ENCODE data around the gene SFSWAP. TPM values are rescaled to one million over a fixed set of nuclear protein-coding genes. Genes with fewer than 3 reads are reported as not detected.

SFSWAP gene
- total RNA-seq, 1 experiment from 2014 or later: 48.1 TPM

DNA sequence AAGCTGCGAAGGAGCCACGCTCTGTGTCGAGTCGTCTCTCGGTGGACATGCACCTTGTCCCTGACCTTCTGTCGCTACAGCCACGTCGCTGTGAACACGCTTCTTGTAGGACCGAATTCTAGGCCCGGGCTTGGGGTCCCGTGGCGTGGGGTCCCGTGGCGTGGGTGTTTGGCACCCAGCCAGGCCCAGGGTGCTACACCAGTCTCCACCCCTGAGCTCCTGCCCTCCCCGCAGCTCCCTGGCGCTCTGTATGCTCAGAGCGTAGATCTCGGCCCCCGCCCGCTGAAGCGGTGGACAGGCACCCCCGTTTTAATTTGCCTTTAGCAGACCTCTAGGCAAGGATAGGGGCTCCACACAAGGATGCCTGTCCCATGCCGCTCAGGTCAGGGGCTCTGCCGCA is 133.8 kb downstream of the SFSWAP start:
- Histone ChIP-seq H2BK5ac (ENCODE audit: insufficient read length, low read length) (no peak overlapping the region), H2BK12ac (ENCODE audit: insufficient read length, low read depth, low read length) (no peak overlapping the region), H3K27me3 (ENCODE audit: insufficient read depth, low read length) (no peaks in the 10 kb centered on the region), H3K4me1 (ENCODE audit: insufficient read depth, low read length) (no peaks in the 10 kb centered on the region), H3K9me3 (ENCODE audit: control insufficient read depth, low read depth, low read length) (no peaks in the 10 kb centered on the region), H3K56ac (ENCODE audit: insufficient read length, low read depth, low read length) (no peak overlapping the region), H4K8ac (replicated peaks; ENCODE audit: insufficient read length, low read depth, low read length) (no peak overlapping the region), H3K27ac (ENCODE audit: insufficient read length, low read depth, low read length) (no peak overlapping the region), H3K9ac (ENCODE audit: extremely low read depth, insufficient read length, low read length) (no peak overlapping the region), H3K4me2 (ENCODE audit: insufficient read depth, insufficient read length, low read length) (no peak overlapping the region), H2BK120ac (ENCODE audit: low read depth, low read length, poor library complexity, severe bottlenecking) (no peak overlapping the region), H3T11ph (ENCODE audit: low read length) (no peak overlapping the region), H3K23me2 (ENCODE audit: insufficient read length, low read depth, low read length, poor library complexity, severe bottlenecking) (no peaks in the 10 kb centered on the region), H3K79me1 (ENCODE audit: insufficient read depth, low read depth, low read length, poor library complexity, severe bottlenecking) (no peaks in the 10 kb centered on the region), H2AK5ac (ENCODE audit: insufficient read length, low read length) (no peak overlapping the region), H3K23ac (ENCODE audit: insufficient read length, low read depth, low read length) (no peak overlapping the region), H3K79me2 (ENCODE audit: insufficient read depth, low read length) (no peaks in the 10 kb centered on the region), H2BK15ac (ENCODE audit: low read depth, low read length) (no peak overlapping the region), H2BK20ac (ENCODE audit: low read depth, low read length, poor library complexity, severe bottlenecking) (no peak overlapping the region), H4K20me1 (ENCODE audit: control insufficient read depth, insufficient read depth, insufficient read length) (no peaks in the 10 kb centered on the region), H3K14ac (ENCODE audit: insufficient read depth, low read length) (no peak overlapping the region), H4K5ac (ENCODE audit: insufficient read length, low read depth, low read length) (no peak overlapping the region), H3K18ac (ENCODE audit: insufficient read length, low read depth, low read length) (no peak overlapping the region), H3K4ac (ENCODE audit: low read depth, low read length) (no peak overlapping the region), H2AFZ (ENCODE audit: low read length) (no peak overlapping the region), H4K91ac (ENCODE audit: insufficient read length, low read depth, low read length) (no peak overlapping the region)
- H3K4me3 Mint-ChIP-seq: no peak overlapping the region
- no CpG with 5 or more reads among the region's 25 CpGs for WGBS (ENCODE audit: extremely low coverage, insufficient read length, low lambda C conversion rate)
- H3K27me3 Mint-ChIP-seq (ENCODE audit: low read depth): no peaks in the 10 kb centered on the region
- H3K36me3 Mint-ChIP-seq (ENCODE audit: insufficient read depth in 1 of 3, low read depth in 3 of 3): peaks cover 12 to 37% (median 20%) of the 10 kb centered on the region in 3 experiments
- no peak overlapping the region for H3K27ac Mint-ChIP-seq
- TF ChIP-seq, protein P1, sequence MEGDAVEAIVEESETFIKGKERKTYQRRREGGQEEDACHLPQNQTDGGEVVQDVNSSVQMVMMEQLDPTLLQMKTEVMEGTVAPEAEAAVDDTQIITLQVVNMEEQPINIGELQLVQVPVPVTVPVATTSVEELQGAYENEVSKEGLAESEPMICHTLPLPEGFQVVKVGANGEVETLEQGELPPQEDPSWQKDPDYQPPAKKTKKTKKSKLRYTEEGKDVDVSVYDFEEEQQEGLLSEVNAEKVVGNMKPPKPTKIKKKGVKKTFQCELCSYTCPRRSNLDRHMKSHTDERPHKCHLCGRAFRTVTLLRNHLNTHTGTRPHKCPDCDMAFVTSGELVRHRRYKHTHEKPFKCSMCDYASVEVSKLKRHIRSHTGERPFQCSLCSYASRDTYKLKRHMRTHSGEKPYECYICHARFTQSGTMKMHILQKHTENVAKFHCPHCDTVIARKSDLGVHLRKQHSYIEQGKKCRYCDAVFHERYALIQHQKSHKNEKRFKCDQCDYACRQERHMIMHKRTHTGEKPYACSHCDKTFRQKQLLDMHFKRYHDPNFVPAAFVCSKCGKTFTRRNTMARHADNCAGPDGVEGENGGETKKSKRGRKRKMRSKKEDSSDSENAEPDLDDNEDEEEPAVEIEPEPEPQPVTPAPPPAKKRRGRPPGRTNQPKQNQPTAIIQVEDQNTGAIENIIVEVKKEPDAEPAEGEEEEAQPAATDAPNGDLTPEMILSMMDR (conservative IDR thresholded peaks at IDR 0.05): no peak
- DNase-seq: no peak
- H3K9me3 Mint-ChIP-seq: no peaks in the 10 kb centered on the region
- no peaks in the 10 kb centered on the region for H3K4me1 Mint-ChIP-seq

All from H9 (cell line).